ENCODE results near the gene NLGN1.

Gene NLGN1

GRCh38 chr3:174270841-174271240 lies 873.3 kb downstream of the NLGN1 start:
- Mint-ChIP-seq H3K4me1 (ENCODE audit: low read depth) (no peaks in the 10 kb centered on the region), H3K27ac (no peak overlapping the region), H3K4me3 (no peak overlapping the region), H3K27me3 (no peaks in the 10 kb centered on the region), H3K9me3 (peaks cover 3% of the 10 kb centered on the region), H3K36me3 (ENCODE audit: low read depth) (no peaks in the 10 kb centered on the region)
- DNase-seq = no peak

DNA sequence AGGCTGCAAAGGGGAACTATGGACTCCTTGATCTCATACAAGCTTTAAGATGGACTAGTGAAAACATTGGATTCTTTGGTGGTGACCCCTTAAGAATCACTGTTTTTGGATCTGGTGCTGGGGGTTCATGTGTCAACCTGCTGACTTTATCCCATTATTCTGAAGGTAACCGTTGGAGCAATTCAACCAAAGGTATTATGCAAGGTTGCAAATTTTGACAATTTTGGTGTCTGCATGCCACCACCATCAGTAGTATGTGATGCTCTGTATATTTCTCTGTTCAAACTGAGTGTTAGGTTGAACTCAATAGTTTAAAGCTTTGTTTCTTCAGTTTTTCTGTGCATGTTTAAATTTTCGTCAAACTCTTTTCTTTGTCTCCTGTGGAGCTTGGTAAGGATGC lies 877.8 kb downstream of the NLGN1 start:
- H3K9me3 Mint-ChIP-seq = peaks cover under 1% of the 10 kb centered on the region
- DNase-seq = no peak
- H3K27me3 Mint-ChIP-seq = no peaks in the 10 kb centered on the region
- no peak overlapping the region for H3K27ac Mint-ChIP-seq
- no peak overlapping the region for H3K4me3 Mint-ChIP-seq
- H3K36me3 Mint-ChIP-seq (ENCODE audit: low read depth) = no peaks in the 10 kb centered on the region
- no peaks in the 10 kb centered on the region for H3K4me1 Mint-ChIP-seq (ENCODE audit: low read depth)

GRCh38 chr3:174276826-174277225 lies 879.3 kb downstream of the NLGN1 start:
- H3K4me3 Mint-ChIP-seq = no peak overlapping the region

DNA sequence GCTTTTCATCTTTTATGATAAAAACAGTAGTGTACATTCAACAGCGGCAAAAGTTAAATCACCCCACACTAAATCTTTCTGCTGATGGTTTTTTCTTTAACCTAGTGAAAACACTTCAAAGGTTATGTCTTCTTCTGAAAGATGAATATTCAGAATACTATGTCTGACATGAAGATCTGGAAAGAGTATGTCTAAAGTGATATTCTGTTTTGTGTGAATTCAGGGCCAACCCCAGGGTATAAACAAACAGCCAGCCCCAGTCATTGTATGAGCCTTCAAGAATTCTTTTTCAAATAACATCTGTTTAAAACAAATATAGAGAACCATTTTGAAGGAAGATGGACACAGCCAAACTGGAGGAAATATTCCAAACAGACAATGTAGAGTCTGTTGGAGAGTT lies 880.5 kb downstream of the NLGN1 start:
- no peak overlapping the region for H3K4me3 Mint-ChIP-seq
- DNase-seq = no peak
- H3K27ac Mint-ChIP-seq = no peak overlapping the region
- no peaks in the 10 kb centered on the region for H3K4me1 Mint-ChIP-seq (ENCODE audit: low read depth)
- no peaks in the 10 kb centered on the region for H3K27me3 Mint-ChIP-seq
- no peaks in the 10 kb centered on the region for H3K36me3 Mint-ChIP-seq (ENCODE audit: low read depth)
- peaks cover 7% of the 10 kb centered on the region for H3K9me3 Mint-ChIP-seq

More at GRCh38 chr3:174276826-174277225, 879.3 kb downstream of the NLGN1 start:
- no peak for DNase-seq
- Mint-ChIP-seq H3K27ac (no peak overlapping the region), H3K9me3 (peaks cover 7% of the 10 kb centered on the region), H3K36me3 (ENCODE audit: low read depth) (no peaks in the 10 kb centered on the region), H3K4me1 (ENCODE audit: low read depth) (no peaks in the 10 kb centered on the region), H3K27me3 (no peaks in the 10 kb centered on the region)

DNA sequence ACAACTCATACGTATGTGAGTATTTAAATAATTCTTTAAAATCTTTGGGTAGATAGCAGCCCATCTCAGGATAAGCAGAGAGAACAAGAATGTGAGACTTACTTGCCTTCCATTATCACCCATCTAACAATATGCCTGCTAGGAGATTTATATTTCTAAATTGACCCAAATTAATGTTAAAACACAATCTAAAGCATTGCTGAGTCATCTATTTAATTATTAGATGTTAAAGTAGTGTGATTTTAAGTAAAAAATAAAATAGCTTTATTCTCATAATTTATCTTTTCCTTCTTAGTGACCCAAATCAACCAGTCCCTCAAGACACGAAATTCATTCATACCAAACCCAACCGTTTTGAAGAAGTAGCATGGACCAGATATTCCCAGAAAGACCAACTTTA lies 882.6 kb downstream of the NLGN1 start:
- no peak overlapping the region for H3K4me3 Mint-ChIP-seq
- no peak overlapping the region for H3K27ac Mint-ChIP-seq
- H3K27me3 Mint-ChIP-seq = no peaks in the 10 kb centered on the region
- no peaks in the 10 kb centered on the region for H3K4me1 Mint-ChIP-seq (ENCODE audit: low read depth)
- peaks cover 7% of the 10 kb centered on the region for H3K9me3 Mint-ChIP-seq
- no peak for DNase-seq
- no peaks in the 10 kb centered on the region for H3K36me3 Mint-ChIP-seq (ENCODE audit: low read depth)

GRCh38 chr3:174285242-174285864 lies 887.8 kb downstream of the NLGN1 start:
- DNase-seq = no peak
- Mint-ChIP-seq H3K27me3 (no peaks in the 10 kb centered on the region), H3K4me1 (ENCODE audit: low read depth) (no peaks in the 10 kb centered on the region), H3K36me3 (ENCODE audit: low read depth) (no peaks in the 10 kb centered on the region), H3K9me3 (peaks cover 6% of the 10 kb centered on the region), H3K27ac (no peak overlapping the region), H3K4me3 (no peak overlapping the region)

DNA sequence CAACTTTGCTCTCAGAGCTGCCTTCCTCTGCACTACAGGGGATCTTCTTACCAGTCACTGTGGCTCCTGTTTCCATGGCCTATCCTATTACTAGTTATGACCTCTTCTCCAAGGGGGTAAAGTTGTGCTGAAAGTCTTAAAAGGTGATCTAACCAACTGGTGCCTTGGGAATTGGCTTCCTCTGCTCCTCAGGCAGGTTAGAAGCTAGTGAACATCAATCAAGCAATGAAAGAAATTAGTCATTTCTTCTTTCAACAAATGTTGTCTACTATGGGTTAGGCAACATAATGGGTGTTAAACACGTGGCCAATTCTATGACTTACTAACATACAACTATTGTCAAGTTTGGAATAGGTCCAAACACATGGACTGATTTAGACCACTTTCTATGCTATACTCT lies 890.2 kb downstream of the NLGN1 start:
- Mint-ChIP-seq H3K4me1 (ENCODE audit: low read depth) (no peaks in the 10 kb centered on the region), H3K27me3 (no peaks in the 10 kb centered on the region), H3K36me3 (ENCODE audit: low read depth) (no peaks in the 10 kb centered on the region), H3K4me3 (no peak overlapping the region), H3K9me3 (no peaks in the 10 kb centered on the region), H3K27ac (no peak overlapping the region)
- no peak for DNase-seq

- H3K4me3 Mint-ChIP-seq = no peak overlapping the region
- no peaks in the 10 kb centered on the region for H3K4me1 Mint-ChIP-seq (ENCODE audit: low read depth)
- no peak for DNase-seq
- no peak overlapping the region for H3K27ac Mint-ChIP-seq
- H3K36me3 Mint-ChIP-seq (ENCODE audit: low read depth) = no peaks in the 10 kb centered on the region
- no peaks in the 10 kb centered on the region for H3K27me3 Mint-ChIP-seq
- H3K9me3 Mint-ChIP-seq = peaks cover 2% of the 10 kb centered on the region
Measured at GRCh38 chr3:174294616-174295015, 897.1 kb downstream of the NLGN1 start.

GRCh38 chr3:174295306-174296092 lies 898.0 kb downstream of the NLGN1 start:
- Mint-ChIP-seq H3K4me3 (no peak overlapping the region), H3K9me3 (peaks cover 2% of the 10 kb centered on the region), H3K27me3 (no peaks in the 10 kb centered on the region), H3K4me1 (ENCODE audit: low read depth) (no peaks in the 10 kb centered on the region), H3K27ac (no peak overlapping the region), H3K36me3 (ENCODE audit: low read depth) (no peaks in the 10 kb centered on the region)
- no peak for DNase-seq

- Mint-ChIP-seq H3K27me3 (no peaks in the 10 kb centered on the region), H3K36me3 (ENCODE audit: low read depth) (no peaks in the 10 kb centered on the region)
Measured at GRCh38 chr3:174302746-174303315, 905.3 kb downstream of the NLGN1 start.

GRCh38 chr3:174303907-174304560 lies 906.5 kb downstream of the NLGN1 start:
- Mint-ChIP-seq H3K4me3 (no peak overlapping the region), H3K27ac (no peak overlapping the region), H3K36me3 (ENCODE audit: low read depth) (no peaks in the 10 kb centered on the region), H3K4me1 (ENCODE audit: low read depth) (no peaks in the 10 kb centered on the region), H3K9me3 (no peaks in the 10 kb centered on the region), H3K27me3 (no peaks in the 10 kb centered on the region)
- DNase-seq = no peak

More at GRCh38 chr3:174302746-174303315, 905.3 kb downstream of the NLGN1 start:
- Mint-ChIP-seq H3K4me1 (ENCODE audit: low read depth) (no peaks in the 10 kb centered on the region), H3K27ac (no peak overlapping the region), H3K9me3 (peaks cover 2% of the 10 kb centered on the region), H3K4me3 (no peak overlapping the region)
- DNase-seq = no peak

GRCh38 chr3:174308736-174309135 lies 911.2 kb downstream of the NLGN1 start:
- no peak overlapping the region for H3K4me3 Mint-ChIP-seq
- DNase-seq = no peak
- H3K9me3 Mint-ChIP-seq = no peaks in the 10 kb centered on the region
- H3K27me3 Mint-ChIP-seq = no peaks in the 10 kb centered on the region
- no peak overlapping the region for H3K27ac Mint-ChIP-seq
- no peaks in the 10 kb centered on the region for H3K4me1 Mint-ChIP-seq (ENCODE audit: low read depth)
- no peaks in the 10 kb centered on the region for H3K36me3 Mint-ChIP-seq (ENCODE audit: low read depth)

DNA sequence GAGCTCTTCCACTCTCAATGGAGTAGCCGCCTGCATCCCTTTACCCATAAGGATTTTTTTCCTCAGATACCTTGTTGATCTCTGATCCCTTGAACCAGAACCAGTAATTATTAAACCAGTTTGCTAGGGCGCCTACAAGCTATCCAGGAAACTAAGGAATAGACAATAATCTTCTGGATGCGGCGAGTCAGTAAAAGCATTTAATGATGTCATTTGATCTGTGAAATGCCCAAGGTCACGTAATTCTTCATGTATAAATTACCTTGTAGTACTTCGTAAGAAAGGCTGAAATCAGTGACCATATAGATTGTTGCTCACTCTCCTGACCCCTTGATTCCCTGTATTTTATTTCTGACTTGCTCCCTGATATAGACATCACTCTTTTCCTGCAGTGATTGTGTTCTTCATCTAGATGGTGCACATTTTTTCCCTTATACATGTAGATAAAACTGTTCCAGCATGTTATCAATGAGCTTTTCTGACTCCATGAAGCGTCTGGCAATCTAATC lies 913.0 kb downstream of the NLGN1 start:
- H3K9me3 Mint-ChIP-seq = no peaks in the 10 kb centered on the region
- no peak overlapping the region for H3K27ac Mint-ChIP-seq

GRCh38 chr3:174315225-174315624 lies 917.7 kb downstream of the NLGN1 start:
- Mint-ChIP-seq H3K27ac (no peak overlapping the region), H3K4me1 (ENCODE audit: low read depth) (no peaks in the 10 kb centered on the region), H3K9me3 (peaks cover 7% of the 10 kb centered on the region), H3K36me3 (ENCODE audit: low read depth) (no peaks in the 10 kb centered on the region), H3K4me3 (no peak overlapping the region), H3K27me3 (no peaks in the 10 kb centered on the region)
- no peak for DNase-seq

More for the DNA sequence above, 913.0 kb downstream of the NLGN1 start:
- no peak for DNase-seq
- Mint-ChIP-seq H3K36me3 (ENCODE audit: low read depth) (no peaks in the 10 kb centered on the region), H3K27me3 (no peaks in the 10 kb centered on the region), H3K4me1 (ENCODE audit: low read depth) (no peaks in the 10 kb centered on the region), H3K4me3 (no peak overlapping the region)

Data from activated T-cell treated with anti-CD3 and anti-CD28 coated beads, Interleukin-2, amount 50 U/mL, for 24 hours (primary cell).